GM10847 (cell line): ENCODE measurements around the gene PERM1.
A peak's percentile ranks its signal among the peaks of the same experiment; 100 is the strongest.

Source experiments
- POLR2A ChIP-seq: IDR thresholded peaks from 2 replicates; pipeline ENCODE4 v1.6.1; 2011; ENCODE audit not compliant: insufficient read length; ENCODE audit errors: extremely low read depth

The PERM1 gene

GRCh38 chr1:1019122-1019999 lies 37.5 kb upstream of the PERM1 start:
- no peak for TF ChIP-seq POLR2A

- peak; percentile 32 for TF ChIP-seq POLR2A
These were observed 33.1 kb upstream of the PERM1 start for GRCh38 chr1:1014799-1015681.

DNA sequence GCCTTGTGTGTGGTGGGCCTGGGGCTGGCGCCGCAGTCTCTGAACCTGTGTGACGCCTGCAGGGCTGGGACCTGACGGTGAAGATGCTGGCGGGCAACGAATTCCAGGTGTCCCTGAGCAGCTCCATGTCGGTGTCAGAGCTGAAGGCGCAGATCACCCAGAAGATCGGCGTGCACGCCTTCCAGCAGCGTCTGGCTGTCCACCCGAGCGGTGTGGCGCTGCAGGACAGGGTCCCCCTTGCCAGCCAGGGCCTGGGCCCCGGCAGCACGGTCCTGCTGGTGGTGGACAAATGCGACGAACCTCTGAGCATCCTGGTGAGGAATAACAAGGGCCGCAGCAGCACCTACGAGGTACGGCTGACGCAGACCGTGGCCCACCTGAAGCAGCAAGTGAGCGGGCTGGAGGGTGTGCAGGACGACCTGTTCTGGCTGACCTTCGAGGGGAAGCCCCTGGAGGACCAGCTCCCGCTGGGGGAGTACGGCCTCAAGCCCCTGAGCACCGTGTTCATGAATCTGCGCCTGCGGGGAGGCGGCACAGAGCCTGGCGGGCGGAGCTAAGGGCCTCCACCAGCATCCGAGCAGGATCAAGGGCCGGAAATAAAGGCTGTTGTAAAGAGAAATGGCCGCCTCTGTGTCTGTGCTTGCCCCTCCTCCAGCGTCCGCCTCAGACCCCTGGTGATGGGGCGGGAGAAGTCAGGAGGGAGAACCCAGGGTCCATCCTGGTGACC lies 32.2 kb upstream of the PERM1 start:
- no peak for TF ChIP-seq POLR2A

GRCh38 chr1:1013105-1013921 lies 31.4 kb upstream of the PERM1 start, which contains the start of gene ISG15:
TSS of gene ISG15 (plus strand) at chr1:1013497. CDS start at chr1:1013574, 77 bp downstream.
- peak; percentile 92 for TF ChIP-seq POLR2A

- TF ChIP-seq POLR2A: no peak
These were observed 29.6 kb upstream of the PERM1 start for GRCh38 chr1:1011396-1011949.

DNA sequence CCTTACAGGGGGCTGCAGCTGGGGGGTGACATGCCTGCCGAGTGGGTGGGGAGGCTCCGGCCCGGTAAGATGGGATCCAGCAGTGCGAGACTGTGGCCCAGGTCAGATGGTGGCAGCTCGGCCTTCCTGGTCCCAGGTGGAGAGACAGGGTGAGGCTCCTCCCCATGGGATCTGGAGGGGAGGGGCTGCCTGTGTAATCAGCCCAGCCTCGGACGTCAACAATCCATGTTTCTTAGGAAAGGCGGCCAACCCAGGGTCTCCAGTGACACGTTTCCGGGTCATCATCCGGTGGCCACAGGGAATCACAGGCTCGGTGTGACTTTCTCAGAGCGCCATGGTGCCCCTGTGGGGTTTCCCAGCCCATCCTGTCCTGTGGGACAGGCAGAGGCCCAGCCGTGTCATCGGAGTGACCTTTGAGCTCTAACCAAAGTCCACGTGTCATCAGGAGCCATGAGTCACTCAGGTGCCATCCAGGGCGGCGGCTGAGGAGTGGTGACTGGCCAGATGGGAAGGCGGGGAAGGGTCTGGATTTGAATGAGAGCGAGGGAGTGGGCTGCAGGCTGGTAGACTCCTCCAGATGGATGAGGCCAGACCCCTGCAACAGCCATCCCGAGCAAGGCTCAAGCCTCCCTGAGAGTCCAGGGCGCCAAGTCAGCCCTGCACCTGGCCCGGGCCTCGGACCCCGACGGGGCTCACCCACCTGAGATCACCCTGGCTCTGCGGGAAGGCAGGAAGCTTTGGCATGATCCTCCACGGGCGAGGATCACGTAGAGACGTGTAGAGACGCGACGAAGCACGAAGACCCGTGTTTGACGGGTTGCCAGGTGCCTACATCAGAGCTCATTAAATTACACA lies 24.6 kb upstream of the PERM1 start:
- TF ChIP-seq POLR2A: no peak

DNA sequence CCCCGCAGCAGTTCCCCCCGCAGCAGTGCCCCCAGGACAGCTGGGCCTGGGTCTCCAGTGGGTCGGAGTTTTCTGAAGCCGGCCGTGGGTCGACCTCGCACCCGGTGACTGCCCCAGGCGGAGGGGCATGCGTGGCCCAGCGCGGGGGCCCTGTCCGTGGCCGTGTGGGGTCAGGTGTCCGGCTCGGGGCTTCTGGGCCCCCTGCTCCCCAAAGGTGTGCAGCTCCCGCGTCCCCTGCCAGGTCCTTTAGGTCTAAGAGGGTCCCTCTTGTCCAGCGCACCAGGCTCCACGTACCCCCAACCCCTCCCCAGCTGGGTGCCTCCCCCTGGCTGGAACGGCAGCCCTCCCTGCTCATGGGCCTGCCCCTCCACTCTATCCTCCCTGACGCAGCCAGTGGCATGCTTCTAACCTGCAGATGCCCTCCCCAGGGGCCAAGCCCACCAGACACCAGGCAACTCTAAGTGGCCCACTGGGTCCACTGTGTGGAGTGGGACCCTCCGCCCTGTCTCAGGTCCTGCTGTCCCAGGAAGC lies 23.9 kb upstream of the PERM1 start:
- no peak for TF ChIP-seq POLR2A

GRCh38 chr1:1004780-1005697 lies 23.1 kb upstream of the PERM1 start:
- no peak for TF ChIP-seq POLR2A

DNA sequence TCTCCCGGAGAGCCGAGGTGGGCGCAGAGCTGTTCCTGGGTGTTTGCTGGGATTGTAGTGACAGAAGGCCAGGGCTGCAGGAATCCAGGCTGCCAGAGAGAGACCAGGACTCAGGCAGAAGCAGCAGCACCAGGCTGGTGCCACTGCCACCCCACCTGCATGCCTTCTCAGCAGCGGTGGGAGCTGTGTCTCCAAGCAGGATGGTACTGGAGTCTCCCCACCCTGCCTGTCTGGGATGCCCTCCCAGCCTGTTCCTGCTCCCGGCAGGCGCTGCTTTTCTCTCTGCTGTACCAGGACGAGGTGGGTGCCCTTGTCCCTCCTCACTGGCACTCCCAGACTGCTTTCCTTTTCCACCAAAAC lies 22.5 kb upstream of the PERM1 start:
- no peak for TF ChIP-seq POLR2A

GRCh38 chr1:1003618-1004419 lies 21.9 kb upstream of the PERM1 start:
- TF ChIP-seq POLR2A: no peak

- no peak for TF ChIP-seq POLR2A
These were observed 19.3 kb upstream of the PERM1 start for GRCh38 chr1:1001057-1001783.
